T-helper 1 cell treated with Interleukin-12 subunit alpha and Interleukin-12 subunit beta and Interleukin-4 antibody, amounts not matched to agents 30 μg/mL and 1 μg/mL, for 36 hours (primary cell): ENCODE results near the gene SORCS1.

ENCODE experiments used
- H3K27ac Mint-ChIP-seq: one replicate; pipeline ENCODE4 v1.8.0; 2021; ENCODE audit warnings: mild to moderate bottlenecking, mixed read lengths
- H3K27me3 Mint-ChIP-seq: one replicate; pipeline ENCODE4 v1.8.0; 2021; ENCODE audit warnings: low read depth, mixed read lengths
- H3K36me3 Mint-ChIP-seq: one replicate; pipeline ENCODE4 v1.8.0; 2021; ENCODE audit warnings: low read depth, mixed read lengths
- H3K4me1 Mint-ChIP-seq: one replicate; pipeline ENCODE4 v1.8.0; 2021; ENCODE audit warnings: low read depth, mixed read lengths
- H3K4me3 Mint-ChIP-seq: one replicate; pipeline ENCODE4 v1.8.0; 2021; ENCODE audit warnings: mild to moderate bottlenecking, moderate library complexity, mixed read lengths
- H3K9me3 Mint-ChIP-seq: one replicate; pipeline ENCODE4 v1.8.0; 2021; ENCODE audit warnings: mixed read lengths

SORCS1 gene

GRCh38 chr10:107004362-107004761, 160.1 kb downstream of the SORCS1 start:
- Mint-ChIP-seq H3K4me3 (no peak overlapping the region), H3K27me3 (no peaks in the 10 kb centered on the region), H3K27ac (no peak overlapping the region), H3K4me1 (no peaks in the 10 kb centered on the region), H3K9me3 (peaks cover 7% of the 10 kb centered on the region), H3K36me3 (no peaks in the 10 kb centered on the region)

GRCh38 chr10:107002068-107002467, 162.4 kb downstream of the SORCS1 start:
- H3K27me3 Mint-ChIP-seq, result no peaks in the 10 kb centered on the region
- H3K36me3 Mint-ChIP-seq, result no peaks in the 10 kb centered on the region
- H3K4me1 Mint-ChIP-seq, result no peaks in the 10 kb centered on the region
- no peak overlapping the region for H3K4me3 Mint-ChIP-seq
- H3K27ac Mint-ChIP-seq, result no peak overlapping the region
- peaks cover 4% of the 10 kb centered on the region for H3K9me3 Mint-ChIP-seq

GRCh38 chr10:106999118-106999707, 165.3 kb downstream of the SORCS1 start:
- Mint-ChIP-seq H3K4me3 (no peak overlapping the region), H3K27me3 (no peaks in the 10 kb centered on the region), H3K27ac (no peak overlapping the region), H3K4me1 (no peaks in the 10 kb centered on the region), H3K36me3 (no peaks in the 10 kb centered on the region), H3K9me3 (peaks cover 9% of the 10 kb centered on the region)

- peaks cover 5% of the 10 kb centered on the region for H3K9me3 Mint-ChIP-seq
- H3K4me1 Mint-ChIP-seq, result no peaks in the 10 kb centered on the region
- no peak overlapping the region for H3K4me3 Mint-ChIP-seq
- no peaks in the 10 kb centered on the region for H3K27me3 Mint-ChIP-seq
- no peaks in the 10 kb centered on the region for H3K36me3 Mint-ChIP-seq
- no peak overlapping the region for H3K27ac Mint-ChIP-seq
Observed at GRCh38 chr10:106997721-106998120, 166.8 kb downstream of the SORCS1 start.

- Mint-ChIP-seq H3K27ac (no peak overlapping the region), H3K27me3 (no peaks in the 10 kb centered on the region), H3K36me3 (no peaks in the 10 kb centered on the region), H3K4me3 (no peak overlapping the region), H3K4me1 (no peaks in the 10 kb centered on the region), H3K9me3 (peaks cover 5% of the 10 kb centered on the region)
Observed at GRCh38 chr10:106996510-106996909, 168.0 kb downstream of the SORCS1 start.

- Mint-ChIP-seq H3K9me3 (peaks cover 5% of the 10 kb centered on the region), H3K27ac (no peak overlapping the region), H3K27me3 (no peaks in the 10 kb centered on the region), H3K4me1 (no peaks in the 10 kb centered on the region), H3K4me3 (no peak overlapping the region), H3K36me3 (no peaks in the 10 kb centered on the region)
Observed at GRCh38 chr10:106992055-106992454, 172.5 kb downstream of the SORCS1 start.

GRCh38 chr10:106991091-106991490, 173.4 kb downstream of the SORCS1 start:
- H3K27ac Mint-ChIP-seq, result no peak overlapping the region
- H3K4me1 Mint-ChIP-seq, result no peaks in the 10 kb centered on the region
- H3K36me3 Mint-ChIP-seq, result no peaks in the 10 kb centered on the region
- H3K4me3 Mint-ChIP-seq, result no peak overlapping the region
- H3K9me3 Mint-ChIP-seq, result peaks cover 5% of the 10 kb centered on the region
- H3K27me3 Mint-ChIP-seq, result no peaks in the 10 kb centered on the region

- H3K4me3 Mint-ChIP-seq, result no peak overlapping the region
- H3K36me3 Mint-ChIP-seq, result no peaks in the 10 kb centered on the region
- no peaks in the 10 kb centered on the region for H3K9me3 Mint-ChIP-seq
- H3K4me1 Mint-ChIP-seq, result no peaks in the 10 kb centered on the region
- no peak overlapping the region for H3K27ac Mint-ChIP-seq
- H3K27me3 Mint-ChIP-seq, result no peaks in the 10 kb centered on the region
Observed at GRCh38 chr10:106987362-106987761, 177.1 kb downstream of the SORCS1 start.

GRCh38 chr10:106982268-106982667, 182.2 kb downstream of the SORCS1 start:
- H3K4me1 Mint-ChIP-seq, result no peaks in the 10 kb centered on the region
- H3K27me3 Mint-ChIP-seq, result no peaks in the 10 kb centered on the region
- no peak overlapping the region for H3K4me3 Mint-ChIP-seq
- no peaks in the 10 kb centered on the region for H3K36me3 Mint-ChIP-seq
- no peak overlapping the region for H3K27ac Mint-ChIP-seq
- H3K9me3 Mint-ChIP-seq, result no peaks in the 10 kb centered on the region

GRCh38 chr10:106981452-106982075, 182.9 kb downstream of the SORCS1 start:
- H3K36me3 Mint-ChIP-seq, result no peaks in the 10 kb centered on the region
- no peaks in the 10 kb centered on the region for H3K4me1 Mint-ChIP-seq
- H3K27ac Mint-ChIP-seq, result no peak overlapping the region
- no peak overlapping the region for H3K4me3 Mint-ChIP-seq
- H3K27me3 Mint-ChIP-seq, result no peaks in the 10 kb centered on the region
- H3K9me3 Mint-ChIP-seq, result no peaks in the 10 kb centered on the region

- no peaks in the 10 kb centered on the region for H3K27me3 Mint-ChIP-seq
- no peaks in the 10 kb centered on the region for H3K36me3 Mint-ChIP-seq
- H3K4me3 Mint-ChIP-seq, result no peak overlapping the region
- H3K4me1 Mint-ChIP-seq, result no peaks in the 10 kb centered on the region
- H3K9me3 Mint-ChIP-seq, result no peaks in the 10 kb centered on the region
- no peak overlapping the region for H3K27ac Mint-ChIP-seq
Observed at GRCh38 chr10:106980495-106981451, 183.7 kb downstream of the SORCS1 start.

GRCh38 chr10:106978756-106979155, 185.8 kb downstream of the SORCS1 start:
- no peak overlapping the region for H3K27ac Mint-ChIP-seq

GRCh38 chr10:106973716-106974115, 190.8 kb downstream of the SORCS1 start:
- H3K9me3 Mint-ChIP-seq, result peaks cover 9% of the 10 kb centered on the region
- H3K36me3 Mint-ChIP-seq, result no peaks in the 10 kb centered on the region
- no peaks in the 10 kb centered on the region for H3K27me3 Mint-ChIP-seq
- no peak overlapping the region for H3K27ac Mint-ChIP-seq
- H3K4me1 Mint-ChIP-seq, result no peaks in the 10 kb centered on the region
- no peak overlapping the region for H3K4me3 Mint-ChIP-seq

More at GRCh38 chr10:106978756-106979155, 185.8 kb downstream of the SORCS1 start:
- H3K4me3 Mint-ChIP-seq, result no peak overlapping the region
- H3K27me3 Mint-ChIP-seq, result no peaks in the 10 kb centered on the region
- no peaks in the 10 kb centered on the region for H3K9me3 Mint-ChIP-seq
- no peaks in the 10 kb centered on the region for H3K4me1 Mint-ChIP-seq
- no peaks in the 10 kb centered on the region for H3K36me3 Mint-ChIP-seq

GRCh38 chr10:106973288-106973687, 191.2 kb downstream of the SORCS1 start:
- H3K36me3 Mint-ChIP-seq, result no peaks in the 10 kb centered on the region
- no peaks in the 10 kb centered on the region for H3K4me1 Mint-ChIP-seq
- H3K27me3 Mint-ChIP-seq, result no peaks in the 10 kb centered on the region
- H3K9me3 Mint-ChIP-seq, result peaks cover 9% of the 10 kb centered on the region
- no peak overlapping the region for H3K4me3 Mint-ChIP-seq
- no peak overlapping the region for H3K27ac Mint-ChIP-seq

- no peaks in the 10 kb centered on the region for H3K27me3 Mint-ChIP-seq
- H3K27ac Mint-ChIP-seq, result no peak overlapping the region
- H3K9me3 Mint-ChIP-seq, result peaks cover 9% of the 10 kb centered on the region
- H3K4me1 Mint-ChIP-seq, result no peaks in the 10 kb centered on the region
- no peaks in the 10 kb centered on the region for H3K36me3 Mint-ChIP-seq
- no peak overlapping the region for H3K4me3 Mint-ChIP-seq
Observed at GRCh38 chr10:106972381-106972780, 192.1 kb downstream of the SORCS1 start.
